Progenitor cell of endocrine pancreas (in vitro differentiated cells): Measurements from ENCODE around the gene AMN. TPM values are rescaled to one million over a fixed set of nuclear protein-coding genes. Genes with fewer than 3 reads are reported as not detected.

Experiments used
- DNase-seq: peaks from one replicate; pipeline ENCODE4 v3.0.0; 2021; ENCODE audit warnings: low spot score; ENCODE audit not compliant: unreplicated experiment
- H3K27ac Mint-ChIP-seq: 2 replicates; pipeline ENCODE4 v1.8.0; 2021; ENCODE audit warnings: mild to moderate bottlenecking, moderate library complexity, mixed read lengths
- H3K27me3 Mint-ChIP-seq: 2 replicates; pipeline ENCODE4 v1.8.0; 2021; ENCODE audit warnings: mixed read lengths
- H3K36me3 Mint-ChIP-seq: 2 replicates; pipeline ENCODE4 v1.8.0; 2022; ENCODE audit warnings: mixed read lengths; ENCODE audit not compliant: insufficient read depth
- H3K4me1 Mint-ChIP-seq: 2 replicates; pipeline ENCODE4 v1.8.0; 2021; ENCODE audit warnings: low read depth, mixed read lengths
- H3K4me3 Mint-ChIP-seq: 2 replicates; pipeline ENCODE4 v1.8.0; 2021; ENCODE audit warnings: low read depth, mild to moderate bottlenecking, moderate library complexity, mixed read lengths
- H3K9me3 Mint-ChIP-seq: 2 replicates; pipeline ENCODE4 v1.8.0; 2021; ENCODE audit warnings: low read depth, mixed read lengths
- CTCF ChIP-seq: fragments of 200-600 bp; sonication (generic); IDR thresholded peaks from one replicate; pipeline ENCODE4 v1.5.0; 2021; ENCODE audit warnings: antibody characterized with exemption, mild to moderate bottlenecking; ENCODE audit not compliant: unreplicated experiment
- total RNA-seq: library from RNA; stranded (reverse); gene quantifications from 2 replicates; pipeline ENCODE4 v1.2.1, GENCODE V29; 2021

Gene AMN
- total RNA-seq, 1 donor from 2014 or later, result 2.5 TPM

DNA sequence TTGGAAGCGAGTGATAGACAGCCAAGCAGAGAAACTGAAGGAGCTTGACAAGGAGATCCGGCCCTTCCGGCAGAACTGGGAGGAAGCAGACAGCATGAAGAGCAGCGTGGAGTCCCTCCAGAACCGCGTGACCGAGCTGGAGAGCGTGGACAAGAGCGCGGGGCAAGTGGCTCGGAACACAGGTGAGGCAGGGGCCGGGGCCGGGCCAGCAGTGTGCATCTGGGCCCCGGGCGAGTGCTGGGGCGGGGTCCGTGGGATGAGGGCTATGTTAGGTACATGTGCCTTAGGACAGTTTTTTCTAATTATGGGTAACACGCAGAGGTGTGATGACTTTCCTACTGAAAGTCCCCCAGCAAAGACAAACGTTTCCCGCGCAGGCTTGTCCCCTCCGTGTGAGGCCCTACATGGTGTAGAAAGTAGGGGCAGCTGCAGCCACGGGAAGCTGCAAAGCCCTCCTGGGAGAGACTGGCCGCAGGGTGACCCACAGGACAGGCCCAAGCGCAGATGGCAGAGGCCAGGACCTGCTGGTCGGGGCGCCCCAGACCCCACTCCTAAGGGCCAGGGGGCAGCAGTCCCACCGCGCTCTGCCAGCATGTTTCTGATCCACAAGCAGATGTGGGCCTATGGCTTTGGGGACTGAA, 19.1 kb upstream of the AMN start:
- H3K4me3 Mint-ChIP-seq, result no peak overlapping the region
- H3K27ac Mint-ChIP-seq, result peak overlapping the region; percentile 71
- peaks cover 27% of the 10 kb centered on the region for H3K36me3 Mint-ChIP-seq
- no peaks in the 10 kb centered on the region for H3K4me1 Mint-ChIP-seq
- DNase-seq, result no peak
- H3K9me3 Mint-ChIP-seq, result no peaks in the 10 kb centered on the region
- no peak for TF ChIP-seq CTCF
- H3K27me3 Mint-ChIP-seq, result no peaks in the 10 kb centered on the region

GRCh38 chr14:102903889-102904512, 18.5 kb upstream of the AMN start:
- H3K4me3 Mint-ChIP-seq, result no peak overlapping the region
- no peak overlapping the region for H3K27ac Mint-ChIP-seq
- peaks cover 24% of the 10 kb centered on the region for H3K36me3 Mint-ChIP-seq
- no peak for TF ChIP-seq CTCF
- no peaks in the 10 kb centered on the region for H3K27me3 Mint-ChIP-seq
- no peak for DNase-seq
- no peaks in the 10 kb centered on the region for H3K4me1 Mint-ChIP-seq
- H3K9me3 Mint-ChIP-seq, result no peaks in the 10 kb centered on the region

DNA sequence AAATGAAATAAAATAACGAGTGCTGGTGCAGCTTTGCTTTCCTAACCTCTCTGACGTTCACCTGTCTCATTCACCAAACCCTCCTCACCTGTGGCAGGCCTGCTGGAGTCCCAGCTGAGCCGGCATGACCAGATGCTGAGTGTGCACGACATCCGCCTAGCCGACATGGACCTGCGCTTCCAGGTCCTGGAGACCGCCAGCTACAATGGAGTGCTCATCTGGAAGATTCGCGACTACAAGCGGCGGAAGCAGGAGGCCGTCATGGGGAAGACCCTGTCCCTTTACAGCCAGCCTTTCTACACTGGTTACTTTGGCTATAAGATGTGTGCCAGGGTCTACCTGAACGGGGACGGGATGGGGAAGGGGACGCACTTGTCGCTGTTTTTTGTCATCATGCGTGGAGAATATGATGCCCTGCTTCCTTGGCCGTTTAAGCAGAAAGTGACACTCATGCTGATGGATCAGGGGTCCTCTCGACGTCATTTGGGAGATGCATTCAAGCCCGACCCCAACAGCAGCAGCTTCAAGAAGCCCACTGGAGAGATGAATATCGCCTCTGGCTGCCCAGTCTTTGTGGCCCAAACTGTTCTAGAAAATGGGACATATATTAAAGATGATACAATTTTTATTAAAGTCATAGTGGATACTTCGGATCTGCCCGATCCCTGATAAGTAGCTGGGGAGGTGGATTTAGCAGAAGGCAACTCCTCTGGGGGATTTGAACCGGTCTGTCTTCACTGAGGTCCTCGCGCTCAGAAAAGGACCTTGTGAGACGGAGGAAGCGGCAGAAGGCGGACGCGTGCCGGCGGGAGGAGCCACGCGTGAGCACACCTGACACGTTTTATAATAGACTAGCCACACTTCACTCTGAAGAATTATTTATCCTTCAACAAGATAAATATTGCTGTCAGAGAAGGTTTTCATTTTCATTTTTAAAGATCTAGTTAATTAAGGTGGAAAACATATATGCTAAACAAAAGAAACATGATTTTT, 17.1 kb upstream of the AMN start:
- Mint-ChIP-seq H3K27me3 (no peaks in the 10 kb centered on the region), H3K27ac (no peak overlapping the region), H3K9me3 (no peaks in the 10 kb centered on the region), H3K4me1 (no peaks in the 10 kb centered on the region), H3K36me3 (peaks cover 22% of the 10 kb centered on the region), H3K4me3 (no peak overlapping the region)
- DNase-seq, result no peak
- no peak for TF ChIP-seq CTCF

DNA sequence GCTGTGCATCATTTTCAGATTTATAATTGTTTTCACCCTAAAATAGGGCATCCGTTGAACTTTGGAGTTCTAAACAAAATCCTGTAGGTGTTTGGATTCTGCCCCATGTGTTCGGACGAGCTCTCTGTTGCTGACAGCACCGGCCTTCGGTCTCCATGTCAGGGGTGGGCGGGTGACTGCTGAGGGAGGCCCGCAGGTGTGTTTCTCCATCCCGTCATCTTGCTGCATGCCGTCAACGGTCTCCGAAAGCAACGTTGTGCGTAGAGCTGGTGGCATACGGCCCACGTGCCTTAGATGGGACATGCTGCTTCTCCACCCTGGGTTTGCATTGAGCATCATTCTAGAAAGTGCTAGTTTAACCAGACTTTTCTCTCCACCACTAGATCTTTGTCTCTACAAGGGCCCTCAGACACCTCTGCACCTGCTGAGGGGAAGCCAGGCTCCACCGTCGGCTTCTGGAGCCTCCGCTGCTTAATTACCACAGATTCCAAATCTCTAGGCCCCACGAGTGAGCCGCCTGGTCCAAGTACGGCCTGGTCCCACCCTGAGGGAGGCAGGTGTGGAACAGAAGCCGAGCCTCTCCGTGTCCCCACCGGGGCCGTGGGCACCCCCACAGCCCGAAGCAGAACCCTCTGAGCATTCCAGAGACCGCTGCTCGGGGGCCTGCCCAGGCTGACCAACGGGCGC, 15.7 kb upstream of the AMN start:
- Mint-ChIP-seq H3K9me3 (no peaks in the 10 kb centered on the region), H3K27ac (no peak overlapping the region), H3K36me3 (peaks cover 22% of the 10 kb centered on the region), H3K4me3 (no peak overlapping the region), H3K27me3 (no peaks in the 10 kb centered on the region), H3K4me1 (no peaks in the 10 kb centered on the region)
- TF ChIP-seq CTCF, result no peak
- DNase-seq, result no peak
